ENCODE data around the gene ABCA12. TPM values are rescaled to one million over a fixed set of nuclear protein-coding genes. Genes with fewer than 3 reads are reported as not detected.

ABCA12 gene
- polyA plus RNA-seq, 1 experiment, result 0.04 TPM

DNA sequence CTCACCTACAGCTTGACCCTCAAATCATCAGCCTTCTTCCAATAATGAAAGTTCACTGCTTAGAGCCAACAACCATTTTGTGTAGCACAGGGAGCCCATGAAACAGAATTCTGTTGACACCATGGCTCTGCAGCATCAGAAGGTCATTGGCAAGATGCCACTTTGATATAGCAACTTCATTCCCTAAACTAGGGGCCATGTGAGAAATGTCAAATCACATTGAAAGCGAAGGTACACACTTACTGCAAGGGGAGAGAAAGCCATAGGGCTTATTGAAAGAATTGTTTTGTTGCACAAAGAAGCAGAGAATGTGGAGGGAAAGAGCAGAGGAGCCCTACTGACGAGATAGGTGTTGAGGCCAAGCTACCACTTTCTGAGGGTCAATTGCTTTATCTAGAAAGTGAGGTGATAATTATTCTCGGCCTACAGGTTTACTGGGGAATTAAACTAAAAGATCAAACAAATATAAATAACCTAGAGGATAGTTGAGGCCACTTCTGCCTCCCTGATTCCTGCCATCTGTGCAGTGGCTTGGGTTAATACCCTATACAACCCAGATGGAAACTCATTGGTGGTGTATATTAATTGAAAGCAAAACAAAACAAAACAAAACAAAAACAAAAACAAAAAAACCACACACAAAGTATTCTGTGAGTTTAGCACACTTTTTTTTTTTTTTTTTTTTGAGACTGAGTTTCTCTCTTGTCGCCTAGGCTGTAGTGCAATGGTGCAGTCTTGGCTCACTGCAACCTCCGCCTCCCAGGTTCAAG lies 5.9 kb upstream of the ABCA12 start:
- Histone ChIP-seq H3K27me3 (ENCODE audit: control insufficient read depth, insufficient read depth, low read length) (no peaks in the 10 kb centered on the region), H3K27ac (ENCODE audit: low read depth, low read length) (no peak overlapping the region), H3K9me3 (ENCODE audit: control insufficient read depth, insufficient read depth, low read length) (no peaks in the 10 kb centered on the region), H3K4me3 (ENCODE audit: low read depth, low read length) (no peak overlapping the region)
- TF ChIP-seq, protein P1, sequence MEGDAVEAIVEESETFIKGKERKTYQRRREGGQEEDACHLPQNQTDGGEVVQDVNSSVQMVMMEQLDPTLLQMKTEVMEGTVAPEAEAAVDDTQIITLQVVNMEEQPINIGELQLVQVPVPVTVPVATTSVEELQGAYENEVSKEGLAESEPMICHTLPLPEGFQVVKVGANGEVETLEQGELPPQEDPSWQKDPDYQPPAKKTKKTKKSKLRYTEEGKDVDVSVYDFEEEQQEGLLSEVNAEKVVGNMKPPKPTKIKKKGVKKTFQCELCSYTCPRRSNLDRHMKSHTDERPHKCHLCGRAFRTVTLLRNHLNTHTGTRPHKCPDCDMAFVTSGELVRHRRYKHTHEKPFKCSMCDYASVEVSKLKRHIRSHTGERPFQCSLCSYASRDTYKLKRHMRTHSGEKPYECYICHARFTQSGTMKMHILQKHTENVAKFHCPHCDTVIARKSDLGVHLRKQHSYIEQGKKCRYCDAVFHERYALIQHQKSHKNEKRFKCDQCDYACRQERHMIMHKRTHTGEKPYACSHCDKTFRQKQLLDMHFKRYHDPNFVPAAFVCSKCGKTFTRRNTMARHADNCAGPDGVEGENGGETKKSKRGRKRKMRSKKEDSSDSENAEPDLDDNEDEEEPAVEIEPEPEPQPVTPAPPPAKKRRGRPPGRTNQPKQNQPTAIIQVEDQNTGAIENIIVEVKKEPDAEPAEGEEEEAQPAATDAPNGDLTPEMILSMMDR (IDR thresholded peaks at IDR 0.05; ENCODE audit: low read depth, low read length), result no peak
- ChIA-PET CTCF (interaction anchor here (1.1 kb wide), 1 partner anchor 125 kb away, joined by 3 read pairs; no protein-coding TSS in a partner anchor), POLR2A (no interaction called here)
- no peak for DNase-seq (ENCODE audit: low read depth, low spot score)

DNA sequence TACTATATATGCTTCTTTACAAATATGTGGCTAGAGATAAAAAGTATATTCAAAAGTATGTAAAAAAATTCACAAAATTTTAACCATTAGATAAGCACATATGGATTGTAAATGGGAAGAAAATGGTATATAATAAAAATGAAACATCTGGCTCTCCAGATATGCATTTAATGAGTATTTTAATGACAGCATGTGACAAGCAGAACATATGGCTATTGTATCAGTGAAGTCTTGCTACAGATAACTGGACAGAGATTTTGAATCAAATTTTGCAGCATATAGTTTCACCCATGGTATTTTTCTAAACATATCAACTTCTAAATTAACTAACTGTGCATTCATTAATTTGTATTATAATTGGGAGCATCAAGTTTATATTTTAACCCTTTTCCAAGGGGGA lies 5.0 kb upstream of the ABCA12 start:
- TF ChIP-seq, protein P1 (IDR thresholded peaks at IDR 0.05; ENCODE audit: low read depth, low read length), result no peak
- DNase-seq (ENCODE audit: low read depth, low spot score), result no peak
- H3K9me3 ChIP-seq (ENCODE audit: control insufficient read depth, insufficient read depth, low read length), result no peaks in the 10 kb centered on the region
- CTCF ChIA-PET, result no interaction called here
- H3K4me3 ChIP-seq (ENCODE audit: low read depth, low read length), result no peak overlapping the region
- POLR2A ChIA-PET, result no interaction called here
- H3K27ac ChIP-seq (ENCODE audit: low read depth, low read length), result no peak overlapping the region
- no peaks in the 10 kb centered on the region for H3K27me3 ChIP-seq (ENCODE audit: control insufficient read depth, insufficient read depth, low read length)

DNA sequence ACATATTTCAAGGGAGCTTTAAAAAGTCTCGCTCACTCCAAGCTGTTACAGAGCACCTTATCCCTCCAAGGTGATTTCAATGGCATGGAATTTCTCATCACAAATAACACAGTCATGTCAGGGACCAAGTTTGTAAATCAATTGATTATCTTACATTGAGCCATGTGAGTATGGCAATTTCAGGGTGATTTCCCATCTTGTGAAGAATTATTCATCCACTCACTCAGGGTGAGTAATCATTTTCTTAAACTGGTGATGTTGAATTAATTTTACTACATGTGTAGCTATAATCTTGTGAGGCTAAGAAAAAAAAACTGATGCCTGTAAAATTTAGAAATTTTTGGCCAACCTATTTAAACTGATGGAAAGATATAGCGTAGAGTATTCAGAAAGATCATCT lies 3.3 kb upstream of the ABCA12 start:
- TF ChIP-seq, protein P1 (IDR thresholded peaks at IDR 0.05; ENCODE audit: low read depth, low read length), result no peak
- Histone ChIP-seq H3K27me3 (ENCODE audit: control insufficient read depth, insufficient read depth, low read length) (no peaks in the 10 kb centered on the region), H3K27ac (ENCODE audit: low read depth, low read length) (no peak overlapping the region), H3K9me3 (ENCODE audit: control insufficient read depth, insufficient read depth, low read length) (no peaks in the 10 kb centered on the region), H3K4me3 (ENCODE audit: low read depth, low read length) (no peak overlapping the region)
- CTCF ChIA-PET, result no interaction called here
- DNase-seq (ENCODE audit: low read depth, low spot score), result no peak
- POLR2A ChIA-PET, result no interaction called here

GRCh38 chr2:215140166-215140707 lies 1.8 kb upstream of the ABCA12 start:
- ChIA-PET POLR2A (interaction anchor here (0.7 kb wide), 1 partner anchor 64 kb away, joined by 6 read pairs; no protein-coding TSS in a partner anchor), CTCF (no interaction called here)
- Histone ChIP-seq H3K4me3 (ENCODE audit: low read depth, low read length) (no peak overlapping the region), H3K27me3 (ENCODE audit: control insufficient read depth, insufficient read depth, low read length) (no peaks in the 10 kb centered on the region), H3K9me3 (ENCODE audit: control insufficient read depth, insufficient read depth, low read length) (no peaks in the 10 kb centered on the region), H3K27ac (ENCODE audit: low read depth, low read length) (no peak overlapping the region)
- TF ChIP-seq, protein P1 (IDR thresholded peaks at IDR 0.05; ENCODE audit: low read depth, low read length), result no peak
- DNase-seq (ENCODE audit: low read depth, low spot score), result no peak

DNA sequence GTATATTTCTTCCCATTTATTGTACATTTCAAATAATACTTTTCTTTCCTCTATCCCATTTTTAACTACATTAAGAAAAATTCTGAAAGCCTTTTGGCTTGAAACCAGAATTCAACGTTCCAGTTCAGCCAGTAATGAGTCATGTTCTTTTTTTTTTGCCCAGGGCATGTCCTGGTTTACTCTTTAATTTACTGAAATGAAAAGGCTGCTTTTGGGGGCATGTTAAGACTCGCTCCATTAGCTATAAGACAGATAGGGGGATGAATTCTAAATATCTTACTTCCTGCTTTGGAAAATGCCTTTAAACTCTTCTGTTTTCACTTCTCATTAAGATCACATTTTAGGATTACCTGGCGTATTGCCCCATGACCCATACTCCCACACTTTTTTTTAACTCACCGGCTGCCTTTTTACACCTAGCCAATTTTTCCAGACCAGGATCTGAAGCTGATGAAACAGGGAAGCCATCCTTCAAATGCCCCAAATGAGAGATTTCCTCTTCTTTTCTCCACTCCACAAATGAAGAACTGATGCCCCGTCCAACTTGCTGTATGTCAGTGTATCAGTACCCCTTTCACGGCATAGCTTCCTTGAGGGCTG lies 585 bp downstream of the ABCA12 start:
- CTCF ChIA-PET, result interaction anchor here (1.0 kb wide), 1 partner anchor 793 kb away, joined by 4 read pairs; no protein-coding TSS in a partner anchor
- no peak for DNase-seq (ENCODE audit: low read depth, low spot score)
- Histone ChIP-seq H3K9me3 (ENCODE audit: control insufficient read depth, insufficient read depth, low read length) (no peaks in the 10 kb centered on the region), H3K27me3 (ENCODE audit: control insufficient read depth, insufficient read depth, low read length) (no peaks in the 10 kb centered on the region), H3K27ac (ENCODE audit: low read depth, low read length) (no peak overlapping the region), H3K4me3 (ENCODE audit: low read depth, low read length) (no peak overlapping the region)
- POLR2A ChIA-PET, result no interaction called here
- TF ChIP-seq, protein P1 (IDR thresholded peaks at IDR 0.05; ENCODE audit: low read depth, low read length), result no peak
